H9 (cell line): ENCODE results near the gene CSMD2. TPM values are rescaled to one million over a fixed set of nuclear protein-coding genes. Genes with fewer than 3 reads are reported as not detected.

Experiments used
- DNase-seq: peaks from one replicate; pipeline ENCODE4 v3.0.0-alpha.2; 2017
- H2AFZ ChIP-seq: one replicate; pipeline ENCODE4 v1.6.1; 2013; ENCODE audit warnings: mild to moderate bottlenecking, low read length, control low read depth, moderate library complexity
- H2AK5ac ChIP-seq: 2 replicates; pipeline ENCODE4 v1.6.1; 2013; ENCODE audit warnings: low read length, control low read depth, mixed read lengths; ENCODE audit not compliant: insufficient read length
- H2BK120ac ChIP-seq: one replicate; pipeline ENCODE4 v1.6.1; 2013; ENCODE audit warnings: low read depth, mild to moderate bottlenecking, low read length, control low read depth, inconsistent platforms; ENCODE audit not compliant: poor library complexity, severe bottlenecking
- H2BK12ac ChIP-seq: 2 replicates; pipeline ENCODE4 v1.6.1; 2013; ENCODE audit warnings: low read length, control low read depth, mixed read lengths, low read depth; ENCODE audit not compliant: insufficient read length
- H2BK15ac ChIP-seq: 2 replicates; pipeline ENCODE4 v1.6.1; 2013; ENCODE audit warnings: low read depth, low read length, control low read depth
- H2BK20ac ChIP-seq: one replicate; pipeline ENCODE4 v1.6.1; 2013; ENCODE audit warnings: low read depth, mild to moderate bottlenecking, low read length, control low read depth, inconsistent platforms; ENCODE audit not compliant: poor library complexity, severe bottlenecking
- H2BK5ac ChIP-seq: 2 replicates; pipeline ENCODE4 v1.6.1; 2013; ENCODE audit warnings: low read length, control low read depth, mixed read lengths; ENCODE audit not compliant: insufficient read length
- H3K14ac ChIP-seq: 2 replicates; pipeline ENCODE4 v1.6.1; 2013; ENCODE audit warnings: low read length, control low read depth; ENCODE audit not compliant: insufficient read depth
- H3K18ac ChIP-seq: 2 replicates; pipeline ENCODE4 v1.6.1; 2013; ENCODE audit warnings: low read depth, mild to moderate bottlenecking, mixed read lengths, low read length, control low read depth; ENCODE audit not compliant: insufficient read length
- H3K23ac ChIP-seq: 2 replicates; pipeline ENCODE4 v1.6.1; 2013; ENCODE audit warnings: low read length, control low read depth, mixed read lengths, low read depth; ENCODE audit not compliant: insufficient read length
- H3K23me2 ChIP-seq: 2 replicates; pipeline ENCODE4 v1.6.1; 2013; ENCODE audit warnings: low read depth, mild to moderate bottlenecking, mixed read lengths, low read length, control low read depth; ENCODE audit not compliant: insufficient read length, poor library complexity, severe bottlenecking
- H3K27ac ChIP-seq: 2 replicates; pipeline ENCODE4 v1.5.1; 2013; ENCODE audit warnings: low read length, control low read depth, mixed read lengths, low read depth; ENCODE audit not compliant: insufficient read length
- H3K27me3 ChIP-seq: 2 replicates; pipeline ENCODE4 v1.6.1; 2013; ENCODE audit warnings: low read length, control low read depth, inconsistent platforms; ENCODE audit not compliant: insufficient read depth
- H3K4ac ChIP-seq: 2 replicates; pipeline ENCODE4 v1.6.1; 2013; ENCODE audit warnings: low read depth, mild to moderate bottlenecking, control low read depth, inconsistent platforms, low read length, moderate library complexity
- H3K4me1 ChIP-seq: 2 replicates; pipeline ENCODE4 v1.6.1; 2013; ENCODE audit warnings: low read length, control low read depth, inconsistent platforms; ENCODE audit not compliant: insufficient read depth
- H3K4me2 ChIP-seq: 2 replicates; pipeline ENCODE4 v1.6.1; 2013; ENCODE audit warnings: low read length, control low read depth, mixed read lengths; ENCODE audit not compliant: insufficient read length, insufficient read depth
- H3K56ac ChIP-seq: 2 replicates; pipeline ENCODE4 v1.6.1; 2013; ENCODE audit warnings: low read depth, mild to moderate bottlenecking, mixed read lengths, low read length, control low read depth; ENCODE audit not compliant: insufficient read length
- H3K79me1 ChIP-seq: 2 replicates; pipeline ENCODE4 v1.6.1; 2013; ENCODE audit warnings: low read depth, mild to moderate bottlenecking, moderate library complexity, low read length, control low read depth, inconsistent platforms; ENCODE audit not compliant: insufficient read depth, poor library complexity, severe bottlenecking
- H3K79me2 ChIP-seq: 2 replicates; pipeline ENCODE4 v1.6.1; 2013; ENCODE audit warnings: low read length, control low read depth, inconsistent platforms; ENCODE audit not compliant: insufficient read depth
- H3K9ac ChIP-seq: 2 replicates; pipeline ENCODE4 v1.6.1; 2013; ENCODE audit warnings: low read length, control low read depth, mixed read lengths; ENCODE audit not compliant: insufficient read length; ENCODE audit errors: extremely low read depth
- H3K9me3 ChIP-seq: one replicate; pipeline ENCODE4 v1.6.1; 2013; ENCODE audit warnings: low read depth, low read length, inconsistent platforms; ENCODE audit not compliant: control insufficient read depth
- H3T11ph ChIP-seq: one replicate; pipeline ENCODE4 v1.6.1; 2013; ENCODE audit warnings: mild to moderate bottlenecking, low read length, control low read depth, inconsistent platforms
- H4K20me1 ChIP-seq: one replicate; pipeline ENCODE4 v1.6.1; 2013; ENCODE audit not compliant: control insufficient read depth, insufficient read length, insufficient read depth
- H4K5ac ChIP-seq: 2 replicates; pipeline ENCODE4 v1.6.1; 2013; ENCODE audit warnings: low read depth, mild to moderate bottlenecking, mixed read lengths, low read length, control low read depth; ENCODE audit not compliant: insufficient read length
- H4K8ac ChIP-seq: replicated peaks from 2 replicates; pipeline ENCODE4 v1.6.1; 2013; ENCODE audit warnings: low read length, control low read depth, mixed read lengths, low read depth; ENCODE audit not compliant: insufficient read length
- H4K91ac ChIP-seq: 2 replicates; pipeline ENCODE4 v1.6.1; 2013; ENCODE audit warnings: low read depth, mild to moderate bottlenecking, moderate library complexity, mixed read lengths, low read length, control low read depth; ENCODE audit not compliant: insufficient read length
- H3K27ac Mint-ChIP-seq, 3 experiments: 2 replicates in 2 of 3; 3 replicates in 1 of 3; pipeline ENCODE4 v1.8.0; 2020 to 2021; ENCODE audit warnings: mixed read lengths in 3 of 3, mild to moderate bottlenecking in 1 of 3, moderate library complexity in 1 of 3
- H3K27me3 Mint-ChIP-seq: 2 replicates; pipeline ENCODE4 v1.8.0; 2021; ENCODE audit warnings: low read depth, mild to moderate bottlenecking, moderate library complexity, mixed read lengths
- H3K36me3 Mint-ChIP-seq, 3 experiments: 2 replicates in 2 of 3; 3 replicates in 1 of 3; pipeline ENCODE4 v1.8.0; 2020 to 2021; ENCODE audit warnings: low read depth in 3 of 3, mixed read lengths in 3 of 3; ENCODE audit not compliant: insufficient read depth in 1 of 3
- H3K4me1 Mint-ChIP-seq, 2 experiments: 2 replicates each; pipeline ENCODE4 v1.8.0; 2020; ENCODE audit warnings: mixed read lengths in 2 of 2
- H3K4me3 Mint-ChIP-seq, 2 experiments: 2 replicates in 1 of 2; 3 replicates in 1 of 2; pipeline ENCODE4 v1.8.0; 2020 to 2021; ENCODE audit warnings: mild to moderate bottlenecking in 2 of 2, mixed read lengths in 2 of 2, moderate library complexity in 1 of 2
- H3K9me3 Mint-ChIP-seq, 2 experiments: 2 replicates in 1 of 2; 3 replicates in 1 of 2; pipeline ENCODE4 v1.8.0; 2020; ENCODE audit warnings: mild to moderate bottlenecking in 2 of 2, mixed read lengths in 2 of 2, moderate library complexity in 1 of 2
- whole genome bisulfite sequencing: extraction: QIAGEN DNeasy Blood & Tissue Kit; methylation state at CpG from one replicate; pipeline ENCODE4 v1.1.7; 2013; ENCODE audit warnings: missing lambda C conversion rate, low lambda C conversion rate, mixed read lengths; ENCODE audit not compliant: insufficient read length; ENCODE audit errors: extremely low coverage; 5-methylcytosine and 5-hydroxymethylcytosine counted together
- total RNA-seq: library from RNA; stranded (reverse); gene quantifications from 2 replicates; pipeline ENCODE4 v1.2.1, GENCODE V29; 2021
- TF ChIP-seq, protein P1 (sequence below): fragments of 200-600 bp; sonication (generic); conservative IDR thresholded peaks from 3 replicates; pipeline ENCODE4 v1.8.0; 2021; ENCODE audit warnings: antibody characterized with exemption, mild to moderate bottlenecking

Gene CSMD2
- total RNA-seq, 1 experiment from 2014 or later: 6.4 TPM

DNA sequence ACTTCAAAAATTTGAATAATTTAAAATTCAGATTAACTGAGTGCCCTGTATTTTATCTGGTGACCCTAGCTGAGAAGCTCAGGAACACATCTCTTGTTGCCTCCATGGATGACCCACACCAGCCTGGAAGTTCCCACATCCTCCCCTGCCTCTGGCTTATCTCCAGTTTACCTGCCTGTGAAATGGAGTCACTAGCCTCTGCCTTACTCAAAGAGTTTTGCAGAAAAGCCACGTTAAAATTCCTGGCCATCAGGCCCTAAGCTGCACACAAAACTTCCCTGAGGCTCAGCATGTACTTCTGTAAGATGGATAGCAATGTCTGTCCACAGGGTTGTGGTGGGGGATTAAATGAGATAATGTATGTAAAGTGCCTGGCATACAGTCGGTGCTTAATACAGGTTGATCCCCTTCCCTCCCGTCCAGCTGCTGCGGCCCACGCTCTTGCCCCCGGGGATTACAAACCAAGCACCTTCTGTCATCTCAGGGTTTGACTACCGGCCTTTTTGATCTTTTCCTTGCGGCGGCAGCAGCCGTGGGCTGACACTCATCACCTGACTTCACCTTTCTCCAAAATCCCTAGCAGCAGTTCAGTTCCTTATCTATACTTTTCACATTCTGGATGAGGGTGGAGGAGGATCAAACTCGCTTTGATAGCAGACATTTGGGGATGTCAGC is 136.5 kb downstream of the CSMD2 start:
- H3K36me3 Mint-ChIP-seq: peaks cover 0 to 5% (median 4%) of the 10 kb centered on the region in 3 experiments; a peak in 3 of 7 replicates
- H2BK120ac ChIP-seq: no peak overlapping the region

More for the DNA sequence above, 136.5 kb downstream of the CSMD2 start:
- Mint-ChIP-seq H3K9me3 (no peaks in the 10 kb centered on the region), H3K27ac (peak overlapping the region in 1 of 3 experiments; percentile 41; a peak in 1 of 7 replicates), H3K4me1 (peaks cover 0 to 5% of the 10 kb centered on the region in 2 experiments; a peak in 3 of 4 replicates), H3K27me3 (no peaks in the 10 kb centered on the region), H3K4me3 (no peak overlapping the region)
- H2BK12ac ChIP-seq: no peak overlapping the region
- no peak overlapping the region for H2AFZ ChIP-seq
- no peaks in the 10 kb centered on the region for H4K20me1 ChIP-seq
- H3K4ac ChIP-seq: no peak overlapping the region
- H3K18ac ChIP-seq: no peak overlapping the region
- DNase-seq: no peak
- no peak overlapping the region for H2BK15ac ChIP-seq
- no peaks in the 10 kb centered on the region for H3K23me2 ChIP-seq
- H4K8ac ChIP-seq: no peak overlapping the region
- no peak overlapping the region for H3K56ac ChIP-seq
- no peak overlapping the region for H3K4me2 ChIP-seq
- H3K79me2 ChIP-seq: no peaks in the 10 kb centered on the region
- H3K14ac ChIP-seq: no peak overlapping the region
- H4K91ac ChIP-seq: no peak overlapping the region
- H2BK5ac ChIP-seq: no peak overlapping the region
- no peaks in the 10 kb centered on the region for H3K79me1 ChIP-seq
- no peak overlapping the region for H4K5ac ChIP-seq
- no peak overlapping the region for H3K27ac ChIP-seq
- H3K4me1 ChIP-seq: no peaks in the 10 kb centered on the region
- no peak overlapping the region for H2AK5ac ChIP-seq
- no peaks in the 10 kb centered on the region for H3K27me3 ChIP-seq
- no CpG with 5 or more reads among the region's 11 CpGs for WGBS
- no peaks in the 10 kb centered on the region for H3K9me3 ChIP-seq
- H2BK20ac ChIP-seq: no peak overlapping the region
- TF ChIP-seq, protein P1, sequence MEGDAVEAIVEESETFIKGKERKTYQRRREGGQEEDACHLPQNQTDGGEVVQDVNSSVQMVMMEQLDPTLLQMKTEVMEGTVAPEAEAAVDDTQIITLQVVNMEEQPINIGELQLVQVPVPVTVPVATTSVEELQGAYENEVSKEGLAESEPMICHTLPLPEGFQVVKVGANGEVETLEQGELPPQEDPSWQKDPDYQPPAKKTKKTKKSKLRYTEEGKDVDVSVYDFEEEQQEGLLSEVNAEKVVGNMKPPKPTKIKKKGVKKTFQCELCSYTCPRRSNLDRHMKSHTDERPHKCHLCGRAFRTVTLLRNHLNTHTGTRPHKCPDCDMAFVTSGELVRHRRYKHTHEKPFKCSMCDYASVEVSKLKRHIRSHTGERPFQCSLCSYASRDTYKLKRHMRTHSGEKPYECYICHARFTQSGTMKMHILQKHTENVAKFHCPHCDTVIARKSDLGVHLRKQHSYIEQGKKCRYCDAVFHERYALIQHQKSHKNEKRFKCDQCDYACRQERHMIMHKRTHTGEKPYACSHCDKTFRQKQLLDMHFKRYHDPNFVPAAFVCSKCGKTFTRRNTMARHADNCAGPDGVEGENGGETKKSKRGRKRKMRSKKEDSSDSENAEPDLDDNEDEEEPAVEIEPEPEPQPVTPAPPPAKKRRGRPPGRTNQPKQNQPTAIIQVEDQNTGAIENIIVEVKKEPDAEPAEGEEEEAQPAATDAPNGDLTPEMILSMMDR: no peak
- H3T11ph ChIP-seq: no peak overlapping the region
- H3K9ac ChIP-seq: no peak overlapping the region
- H3K23ac ChIP-seq: no peak overlapping the region
